ENCODE results near the gene CSPG4. TPM values are rescaled to one million over a fixed set of nuclear protein-coding genes. Genes with fewer than 3 reads are reported as not detected.
"Not testable (repeated sequence)": the region's sequence is repeated elsewhere in the genome, so short reads cannot be mapped to it uniquely, and the experiment has no call there.

The CSPG4 gene
- total RNA-seq: 10 to 100 TPM in 1 of 2 donors, 1 to 10 TPM in 1; 2.1 to 12.7 TPM

GRCh38 chr15:75712668-75713337 is at the start of gene CSPG4:
Gene CSPG4, minus strand, starts transcription at chr15:75712848. Its CDS starts 93 bp downstream, at chr15:75712755.
- TF ChIP-seq CTCF (IDR thresholded peaks at IDR 0.05): no peak
- Histone ChIP-seq H3K9me3 (no peaks in the 10 kb centered on the region), H3K9ac (ENCODE audit: low read depth in 2 of 2, low read length in 2 of 2) (peak within 1 kb of the TSS; percentile 26 to 78), H3K27me3 (no peaks in the 10 kb centered on the region), H3K27ac (peak within 1 kb of the TSS; percentile 55), H3K4me3 (peak within 1 kb of the TSS; percentile 25), H3K4me1 (no peaks in the 10 kb centered on the region), H3K36me3 (no peaks in the 10 kb centered on the region)
- no peak for DNase-seq
- intact Hi-C loops (cut with DNase I): no loop called here

GRCh38 chr15:75762357-75762718 is 49.7 kb upstream of the CSPG4 start:
- H3K27me3 ChIP-seq; DNase-seq; intact Hi-C loops (cut with DNase I); H3K9ac ChIP-seq (ENCODE audit: low read depth in 2 of 2, low read length in 2 of 2); H3K27ac ChIP-seq; H3K4me3 ChIP-seq; H3K36me3 ChIP-seq; H3K4me1 ChIP-seq; H3K9me3 ChIP-seq: not testable (repeated sequence)

GRCh38 chr15:75761446-75762356 is 49.1 kb upstream of the CSPG4 start:
- Histone ChIP-seq H3K27me3 (no peaks in the 10 kb centered on the region), H3K36me3 (no peaks in the 10 kb centered on the region), H3K9me3 (no peaks in the 10 kb centered on the region), H3K4me3 (no peak overlapping the region), H3K9ac (ENCODE audit: low read depth in 2 of 2, low read length in 2 of 2) (no peak overlapping the region), H3K4me1 (no peaks in the 10 kb centered on the region), H3K27ac (no peak overlapping the region)
- TF ChIP-seq CTCF (IDR thresholded peaks at IDR 0.05): no peak
- DNase-seq: no peak
- intact Hi-C loops (cut with DNase I): no loop called here

- H3K27ac ChIP-seq: no peak overlapping the region
- H3K9me3 ChIP-seq: no peaks in the 10 kb centered on the region
- intact Hi-C loops (cut with DNase I): no loop called here
- DNase-seq: no peak
- H3K27me3 ChIP-seq: no peaks in the 10 kb centered on the region
- H3K4me1 ChIP-seq: no peaks in the 10 kb centered on the region
- TF ChIP-seq CTCF (IDR thresholded peaks at IDR 0.05): no peak
- H3K4me3 ChIP-seq: no peak overlapping the region
- H3K36me3 ChIP-seq: no peaks in the 10 kb centered on the region
- no peak overlapping the region for H3K9ac ChIP-seq (ENCODE audit: low read depth in 2 of 2, low read length in 2 of 2)
Observed at GRCh38 chr15:75760704-75761435, 48.2 kb upstream of the CSPG4 start.

- DNase-seq; H3K27ac ChIP-seq; H3K27me3 ChIP-seq; H3K4me1 ChIP-seq; H3K4me3 ChIP-seq; H3K36me3 ChIP-seq; H3K9ac ChIP-seq (ENCODE audit: low read depth in 2 of 2, low read length in 2 of 2); H3K9me3 ChIP-seq; intact Hi-C loops (cut with DNase I): not testable (repeated sequence)
Observed at GRCh38 chr15:75760131-75760520, 47.5 kb upstream of the CSPG4 start.

GRCh38 chr15:75759416-75760130 is 46.9 kb upstream of the CSPG4 start:
- H3K27ac ChIP-seq: no peak overlapping the region
- no peak for TF ChIP-seq CTCF (IDR thresholded peaks at IDR 0.05)
- H3K4me1 ChIP-seq: no peaks in the 10 kb centered on the region
- H3K36me3 ChIP-seq: no peaks in the 10 kb centered on the region
- DNase-seq: no peak
- H3K9ac ChIP-seq (ENCODE audit: low read depth in 2 of 2, low read length in 2 of 2): no peak overlapping the region
- intact Hi-C loops (cut with DNase I): no loop called here
- no peak overlapping the region for H3K4me3 ChIP-seq
- H3K27me3 ChIP-seq: no peaks in the 10 kb centered on the region
- H3K9me3 ChIP-seq: no peaks in the 10 kb centered on the region
